ENCODE measurements around the gene SUN5.

SUN5 gene

GRCh38 chr20:33034901-33035492 lies 30.8 kb upstream of the SUN5 start:
- Histone ChIP-seq H3K4me3 (ENCODE audit: extremely low read depth, insufficient read depth, low read length, poor library complexity, severe bottlenecking) (no peak overlapping the region), H3K4me1 (ENCODE audit: control insufficient read depth, insufficient read depth, low read length, poor library complexity, severe bottlenecking) (no peaks in the 10 kb centered on the region), H3K27ac (ENCODE audit: low read depth, low read length, severe bottlenecking) (no peak overlapping the region), H3K9me3 (ENCODE audit: control insufficient read depth, low read length) (no peaks in the 10 kb centered on the region), H3K36me3 (ENCODE audit: control insufficient read depth, insufficient read depth, low read length) (no peaks in the 10 kb centered on the region)
- WGBS, 2 experiments (ENCODE audit: insufficient coverage in 2 of 2) = 81 to 88% methylated on average over 5 of the region's 6 CpGs

GRCh38 chr20:33034115-33034514 lies 29.9 kb upstream of the SUN5 start:
- H3K27ac ChIP-seq (ENCODE audit: low read depth, low read length, severe bottlenecking) = no peak overlapping the region
- H3K4me1 ChIP-seq (ENCODE audit: control insufficient read depth, insufficient read depth, low read length, poor library complexity, severe bottlenecking) = no peaks in the 10 kb centered on the region
- H3K9me3 ChIP-seq (ENCODE audit: control insufficient read depth, low read length) = no peaks in the 10 kb centered on the region
- H3K4me3 ChIP-seq (ENCODE audit: extremely low read depth, insufficient read depth, low read length, poor library complexity, severe bottlenecking) = no peak overlapping the region
- 85 to 93% methylated on average over 2 of the region's 5 CpGs for WGBS, 2 experiments (ENCODE audit: insufficient coverage in 2 of 2)
- H3K36me3 ChIP-seq (ENCODE audit: control insufficient read depth, insufficient read depth, low read length) = no peaks in the 10 kb centered on the region

- Histone ChIP-seq H3K4me3 (ENCODE audit: extremely low read depth, insufficient read depth, low read length, poor library complexity, severe bottlenecking) (no peak overlapping the region), H3K27ac (ENCODE audit: low read depth, low read length, severe bottlenecking) (no peak overlapping the region), H3K36me3 (ENCODE audit: control insufficient read depth, insufficient read depth, low read length) (no peaks in the 10 kb centered on the region), H3K4me1 (ENCODE audit: control insufficient read depth, insufficient read depth, low read length, poor library complexity, severe bottlenecking) (no peaks in the 10 kb centered on the region), H3K9me3 (ENCODE audit: control insufficient read depth, low read length) (no peaks in the 10 kb centered on the region)
- 71 to 95% methylated on average over 3 to 4 of the region's 5 CpGs for WGBS, 2 experiments (ENCODE audit: insufficient coverage in 2 of 2)
These were observed 29.1 kb upstream of the SUN5 start for GRCh38 chr20:33033381-33033780.

GRCh38 chr20:33032555-33032954 lies 28.3 kb upstream of the SUN5 start:
- Histone ChIP-seq H3K36me3 (ENCODE audit: control insufficient read depth, insufficient read depth, low read length) (no peaks in the 10 kb centered on the region), H3K4me3 (ENCODE audit: extremely low read depth, insufficient read depth, low read length, poor library complexity, severe bottlenecking) (no peak overlapping the region), H3K4me1 (ENCODE audit: control insufficient read depth, insufficient read depth, low read length, poor library complexity, severe bottlenecking) (no peaks in the 10 kb centered on the region), H3K27ac (ENCODE audit: low read depth, low read length, severe bottlenecking) (no peak overlapping the region), H3K9me3 (ENCODE audit: control insufficient read depth, low read length) (no peaks in the 10 kb centered on the region)
- 84 to 87% methylated on average over 3 to 5 of the region's 6 CpGs for WGBS, 2 experiments (ENCODE audit: insufficient coverage in 2 of 2)

- WGBS, 2 experiments (ENCODE audit: insufficient coverage in 2 of 2) = 90% methylated on average over 5 of the region's 10 CpGs; no CpG with 5 or more reads in 1 of the 2 experiments
- Histone ChIP-seq H3K9me3 (ENCODE audit: control insufficient read depth, low read length) (no peaks in the 10 kb centered on the region), H3K4me1 (ENCODE audit: control insufficient read depth, insufficient read depth, low read length, poor library complexity, severe bottlenecking) (no peaks in the 10 kb centered on the region), H3K27ac (ENCODE audit: low read depth, low read length, severe bottlenecking) (no peak within 1 kb of the TSS), H3K36me3 (ENCODE audit: control insufficient read depth, insufficient read depth, low read length) (no peaks in the 10 kb centered on the region), H3K4me3 (ENCODE audit: extremely low read depth, insufficient read depth, low read length, poor library complexity, severe bottlenecking) (no peak within 1 kb of the TSS)
These were observed 27.3 kb upstream of the SUN5 start, which contains the start of gene BPIFB6 for GRCh38 chr20:33031531-33031930. BPIFB6 (plus strand) TSS chr20:33031648; CDS start chr20:33031648, 0 bp downstream.

- no peak overlapping the region for H3K4me3 ChIP-seq (ENCODE audit: extremely low read depth, insufficient read depth, low read length, poor library complexity, severe bottlenecking)
- H3K36me3 ChIP-seq (ENCODE audit: control insufficient read depth, insufficient read depth, low read length) = no peaks in the 10 kb centered on the region
- no peaks in the 10 kb centered on the region for H3K4me1 ChIP-seq (ENCODE audit: control insufficient read depth, insufficient read depth, low read length, poor library complexity, severe bottlenecking)
- 95% methylated on average over 4 to 5 of the region's 6 CpGs for WGBS, 2 experiments (ENCODE audit: insufficient coverage in 2 of 2)
- H3K27ac ChIP-seq (ENCODE audit: low read depth, low read length, severe bottlenecking) = no peak overlapping the region
- no peaks in the 10 kb centered on the region for H3K9me3 ChIP-seq (ENCODE audit: control insufficient read depth, low read length)
These were observed 26.3 kb upstream of the SUN5 start for GRCh38 chr20:33030569-33030968.

- H3K4me1 ChIP-seq (ENCODE audit: control insufficient read depth, insufficient read depth, low read length, poor library complexity, severe bottlenecking) = no peaks in the 10 kb centered on the region
- H3K4me3 ChIP-seq (ENCODE audit: extremely low read depth, insufficient read depth, low read length, poor library complexity, severe bottlenecking) = no peak overlapping the region
- no peak overlapping the region for H3K27ac ChIP-seq (ENCODE audit: low read depth, low read length, severe bottlenecking)
- H3K9me3 ChIP-seq (ENCODE audit: control insufficient read depth, low read length) = no peaks in the 10 kb centered on the region
- H3K36me3 ChIP-seq (ENCODE audit: control insufficient read depth, insufficient read depth, low read length) = no peaks in the 10 kb centered on the region
- WGBS, 2 experiments (ENCODE audit: insufficient coverage in 2 of 2) = 92 to 94% methylated on average over 4 to 7 of the region's 9 CpGs
These were observed 25.8 kb upstream of the SUN5 start for GRCh38 chr20:33030076-33030475.

GRCh38 chr20:33028875-33029274 lies 24.6 kb upstream of the SUN5 start:
- no peaks in the 10 kb centered on the region for H3K4me1 ChIP-seq (ENCODE audit: control insufficient read depth, insufficient read depth, low read length, poor library complexity, severe bottlenecking)
- WGBS, 2 experiments (ENCODE audit: insufficient coverage in 2 of 2) = 86 to 92% methylated on average over 6 of the region's 7 CpGs
- no peaks in the 10 kb centered on the region for H3K36me3 ChIP-seq (ENCODE audit: control insufficient read depth, insufficient read depth, low read length)
- no peak overlapping the region for H3K4me3 ChIP-seq (ENCODE audit: extremely low read depth, insufficient read depth, low read length, poor library complexity, severe bottlenecking)
- no peak overlapping the region for H3K27ac ChIP-seq (ENCODE audit: low read depth, low read length, severe bottlenecking)
- H3K9me3 ChIP-seq (ENCODE audit: control insufficient read depth, low read length) = no peaks in the 10 kb centered on the region

- Histone ChIP-seq H3K4me3 (ENCODE audit: extremely low read depth, insufficient read depth, low read length, poor library complexity, severe bottlenecking) (no peak overlapping the region), H3K27ac (ENCODE audit: low read depth, low read length, severe bottlenecking) (no peak overlapping the region), H3K4me1 (ENCODE audit: control insufficient read depth, insufficient read depth, low read length, poor library complexity, severe bottlenecking) (no peaks in the 10 kb centered on the region), H3K36me3 (ENCODE audit: control insufficient read depth, insufficient read depth, low read length) (no peaks in the 10 kb centered on the region), H3K9me3 (ENCODE audit: control insufficient read depth, low read length) (no peaks in the 10 kb centered on the region)
- 78 to 83% methylated on average over 8 to 10 of the region's 12 CpGs for WGBS, 2 experiments (ENCODE audit: insufficient coverage in 2 of 2)
These were observed 23.8 kb upstream of the SUN5 start for GRCh38 chr20:33027769-33028751.

- no peaks in the 10 kb centered on the region for H3K36me3 ChIP-seq (ENCODE audit: control insufficient read depth, insufficient read depth, low read length)
- no peak overlapping the region for H3K4me3 ChIP-seq (ENCODE audit: extremely low read depth, insufficient read depth, low read length, poor library complexity, severe bottlenecking)
- 74 to 87% methylated on average over 7 of the region's 10 CpGs for WGBS, 2 experiments (ENCODE audit: insufficient coverage in 2 of 2)
- no peaks in the 10 kb centered on the region for H3K4me1 ChIP-seq (ENCODE audit: control insufficient read depth, insufficient read depth, low read length, poor library complexity, severe bottlenecking)
- H3K9me3 ChIP-seq (ENCODE audit: control insufficient read depth, low read length) = no peaks in the 10 kb centered on the region
- no peak overlapping the region for H3K27ac ChIP-seq (ENCODE audit: low read depth, low read length, severe bottlenecking)
These were observed 22.8 kb upstream of the SUN5 start for GRCh38 chr20:33026779-33027759.

Measured in mesodermal cell (in vitro differentiated cells).